Aorta (tissue), 5 donors: ENCODE data around the gene OTX1. TPM values are rescaled to one million over a fixed set of nuclear protein-coding genes. Genes with fewer than 3 reads are reported as not detected.
A peak's percentile ranks its signal among the peaks of the same experiment; 100 is the strongest.

Source experiments
- ATAC-seq: fragments of 200-7000 bp; cut with Tn5 transposase; one replicate; pipeline ENCODE4 v1.9.1; 2022; ENCODE audit warnings: moderate library complexity; ENCODE audit not compliant: low FRiP score
- DNase-seq, 2 donors: peaks; one replicate each; pipeline ENCODE4 v3.0.0-alpha.2; 2020
- H3K27ac ChIP-seq, 2 donors: one replicate each; pipeline ENCODE4 v1.5.1; 2013; ENCODE audit warnings: low read length in 2 of 2, mild to moderate bottlenecking in 2 of 2, moderate library complexity in 2 of 2, control low read depth in 1 of 2, inconsistent platforms in 1 of 2, low read depth in 1 of 2
- H3K27me3 ChIP-seq, 2 donors: one replicate each; pipeline ENCODE4 v1.6.1; 2013; ENCODE audit warnings: control low read depth in 1 of 2, low read length in 1 of 2, mild to moderate bottlenecking in 1 of 2, moderate library complexity in 1 of 2; ENCODE audit not compliant: insufficient read depth in 2 of 2, control insufficient read depth in 1 of 2
- H3K36me3 ChIP-seq, 2 donors: one replicate each; pipeline ENCODE4 v1.6.1; 2013; ENCODE audit warnings: control low read depth in 1 of 2, low read length in 1 of 2, mild to moderate bottlenecking in 1 of 2; ENCODE audit not compliant: insufficient read depth in 2 of 2, control insufficient read depth in 1 of 2
- H3K4me1 ChIP-seq, 2 donors: one replicate each; pipeline ENCODE4 v1.6.1; 2013; ENCODE audit warnings: low read length in 2 of 2, control low read depth in 1 of 2, mild to moderate bottlenecking in 1 of 2, moderate library complexity in 1 of 2; ENCODE audit not compliant: insufficient read depth in 2 of 2, control insufficient read depth in 1 of 2
- H3K4me3 ChIP-seq, 2 donors: one replicate each; pipeline ENCODE4 v1.5.1; 2013; ENCODE audit warnings: low read length in 2 of 2, control low read depth in 1 of 2, mild to moderate bottlenecking in 1 of 2
- H3K9me3 ChIP-seq: one replicate; pipeline ENCODE4 v1.6.1; 2013; ENCODE audit warnings: mild to moderate bottlenecking, low read length; ENCODE audit not compliant: control insufficient read depth
- WGBS, 2 donors: extraction: QIAGEN DNeasy Blood & Tissue Kit; methylation state at CpG; one replicate each; pipeline ENCODE4 v1.1.7; 2013; 5-methylcytosine and 5-hydroxymethylcytosine counted together
- intact Hi-C, 2 donors: fragments of 100-400 bp; cut with DNase I; formaldehyde crosslinking; loops; one replicate each; pipeline versions ENCODE4 v1.14.2 to v1.15.0; 2022
- long read RNA-seq, 2 donors: library from polyadenylated mRNA; unstranded; transcript quantifications; one replicate each; pipeline ENCODE4 v2.0.0, GENCODE V29; 2020 to 2021
- polyA plus RNA-seq, 2 donors: library from polyadenylated mRNA; stranded (reverse); fragments of 200-250 nt; gene quantifications; one replicate each; pipeline ENCODE4 v1.2.3, GENCODE V29; 2013
- total RNA-seq, 2 donors: library from RNA; stranded (reverse); fragmentation: NEBNext Ultra II Directional; extraction: Animal tissue kit (Norgen Biotek cat#: 25700); gene quantifications; one replicate each; pipeline ENCODE4 v1.2.1, GENCODE V29; 2021
- donor health status: healthy with polysubstance abuse.
- donor health status: Bipolar disorder and iron deficiency.
- donor health status: DM: no; HTN: no; CAD: no.
- donor health status: DM: no; HTN: no; CAD: no.
- donor health status: DM: yes; HTN: yes; CAD: no.

The OTX1 gene
- not detected for total RNA-seq
- polyA plus RNA-seq: not detected
- long read RNA-seq, donor 1: 0 reads
- long read RNA-seq, donor 2: 0 reads

- no peaks in the 10 kb centered on the region for H3K36me3 ChIP-seq
- no peaks in the 10 kb centered on the region for H3K4me1 ChIP-seq
- 0 to 1% methylated on average over 33 to 73 of the region's 73 CpGs for WGBS, 2 donors
- ATAC-seq (no peak), DNase-seq (peak in 1 of 2 donors; percentile 78)
- no peak within 1 kb of the TSS for H3K27ac ChIP-seq
- H3K27me3 ChIP-seq: peaks cover 0 to 1% of the 10 kb centered on the region in 2 donors
- peak within 1 kb of the TSS; percentile 46 to 71 for H3K4me3 ChIP-seq
- intact Hi-C loops: no loop called here
- H3K9me3 ChIP-seq: peaks cover 1% of the 10 kb centered on the region
Observed at GRCh38 chr2:63050334-63051041, at the start of gene OTX1. OTX1 (plus strand) TSS chr2:63050830; CDS start chr2:63052991, 2,161 bp downstream.

- H3K36me3 ChIP-seq: no peaks in the 10 kb centered on the region
- no peak for ATAC-seq
- DNase-seq: no peak
- H3K27ac ChIP-seq: no peak overlapping the region
- intact Hi-C loops: no loop called here
- no peak overlapping the region for H3K4me3 ChIP-seq
- no peaks in the 10 kb centered on the region for H3K9me3 ChIP-seq
- H3K27me3 ChIP-seq: no peaks in the 10 kb centered on the region
- H3K4me1 ChIP-seq: no peaks in the 10 kb centered on the region
Observed at GRCh38 chr2:63001576-63001975, 49.1 kb upstream of the OTX1 start.

- no peak for ATAC-seq
- 97 to 98% methylated on average over 4 of the region's 4 CpGs for WGBS, 2 donors
- H3K4me1 ChIP-seq: no peaks in the 10 kb centered on the region
- DNase-seq: no peak
- intact Hi-C loops: no loop called here
- H3K9me3 ChIP-seq: no peaks in the 10 kb centered on the region
- no peaks in the 10 kb centered on the region for H3K36me3 ChIP-seq
- no peak overlapping the region for H3K27ac ChIP-seq
- no peak overlapping the region for H3K4me3 ChIP-seq
- H3K27me3 ChIP-seq: no peaks in the 10 kb centered on the region
Observed at GRCh38 chr2:63003351-63003750, 47.3 kb upstream of the OTX1 start.

GRCh38 chr2:63007813-63008458, 42.7 kb upstream of the OTX1 start:
- Histone ChIP-seq H3K4me3 (no peak overlapping the region), H3K9me3 (no peaks in the 10 kb centered on the region), H3K27me3 (no peaks in the 10 kb centered on the region), H3K27ac (no peak overlapping the region), H3K36me3 (no peaks in the 10 kb centered on the region), H3K4me1 (no peaks in the 10 kb centered on the region)
- intact Hi-C loops: no loop called here
- ATAC-seq (no peak), DNase-seq (no peak)

GRCh38 chr2:63008838-63009237, 41.8 kb upstream of the OTX1 start:
- ATAC-seq: no peak
- H3K27ac ChIP-seq: no peak overlapping the region
- WGBS, 2 donors: 94 to 96% methylated on average over 1 of the region's 1 CpG
- H3K9me3 ChIP-seq: no peaks in the 10 kb centered on the region
- no peak overlapping the region for H3K4me3 ChIP-seq
- H3K4me1 ChIP-seq: no peaks in the 10 kb centered on the region
- intact Hi-C loops: no loop called here
- H3K27me3 ChIP-seq: no peaks in the 10 kb centered on the region
- DNase-seq: no peak
- no peaks in the 10 kb centered on the region for H3K36me3 ChIP-seq

GRCh38 chr2:63009490-63009889, 41.1 kb upstream of the OTX1 start:
- no peaks in the 10 kb centered on the region for H3K9me3 ChIP-seq
- no peak for ATAC-seq
- H3K36me3 ChIP-seq: no peaks in the 10 kb centered on the region
- H3K27ac ChIP-seq: no peak overlapping the region
- H3K27me3 ChIP-seq: no peaks in the 10 kb centered on the region
- no peaks in the 10 kb centered on the region for H3K4me1 ChIP-seq
- DNase-seq: no peak
- intact Hi-C loops: no loop called here
- no peak overlapping the region for H3K4me3 ChIP-seq

GRCh38 chr2:63012541-63012940, 38.1 kb upstream of the OTX1 start:
- intact Hi-C loops: no loop called here
- 96 to 98% methylated on average over 1 of the region's 1 CpG for WGBS, 2 donors
- no peak overlapping the region for H3K4me3 ChIP-seq
- H3K36me3 ChIP-seq: no peaks in the 10 kb centered on the region
- H3K9me3 ChIP-seq: no peaks in the 10 kb centered on the region
- H3K27me3 ChIP-seq: no peaks in the 10 kb centered on the region
- H3K27ac ChIP-seq: no peak overlapping the region
- DNase-seq (no peak), ATAC-seq (no peak)
- no peaks in the 10 kb centered on the region for H3K4me1 ChIP-seq

- intact Hi-C loops: no loop called here
- Histone ChIP-seq H3K36me3 (no peaks in the 10 kb centered on the region), H3K4me3 (no peak overlapping the region), H3K27ac (no peak overlapping the region), H3K9me3 (no peaks in the 10 kb centered on the region), H3K4me1 (no peaks in the 10 kb centered on the region), H3K27me3 (no peaks in the 10 kb centered on the region)
- DNase-seq (no peak), ATAC-seq (no peak)
- WGBS, 2 donors: 85 to 89% methylated on average over 8 of the region's 8 CpGs
Observed at GRCh38 chr2:63013438-63013837, 37.2 kb upstream of the OTX1 start.

- no peak overlapping the region for H3K27ac ChIP-seq
- DNase-seq (no peak), ATAC-seq (no peak)
- no peaks in the 10 kb centered on the region for H3K4me1 ChIP-seq
- no peak overlapping the region for H3K4me3 ChIP-seq
- no peaks in the 10 kb centered on the region for H3K36me3 ChIP-seq
- intact Hi-C loops: no loop called here
- no peaks in the 10 kb centered on the region for H3K27me3 ChIP-seq
- no peaks in the 10 kb centered on the region for H3K9me3 ChIP-seq
- 98% methylated on average over 3 of the region's 3 CpGs for WGBS, 2 donors
Observed at GRCh38 chr2:63015389-63015788, 35.2 kb upstream of the OTX1 start.
